Right lobe of liver (tissue), 4 donors: ENCODE measurements around the gene TMOD1.

Source experiments
- POLR2A ChIP-seq: fragments of 450-650 bp; IDR thresholded peaks from one replicate; pipeline ENCODE4 v1.6.1; 2017; ENCODE audit warnings: antibody characterized with exemption, mild to moderate bottlenecking
- TF ChIP-seq, protein P1 (sequence below), 4 donors: fragments of 200-600 bp in 3 of 4; fragments of 450-650 bp in 1 of 4; IDR thresholded peaks; one replicate each; pipeline versions ENCODE4 v1.5.1 to v1.8.0; 2016 to 2022; ENCODE audit warnings: antibody characterized with exemption in 4 of 4, mild to moderate bottlenecking in 2 of 4
- donor health status: DM: no; HTN: no; CAD: no.
- donor health status: DM: no; HTN: no; CAD: no.
- donor health status: DM: no; HTN: yes; CAD: no.

DNA sequence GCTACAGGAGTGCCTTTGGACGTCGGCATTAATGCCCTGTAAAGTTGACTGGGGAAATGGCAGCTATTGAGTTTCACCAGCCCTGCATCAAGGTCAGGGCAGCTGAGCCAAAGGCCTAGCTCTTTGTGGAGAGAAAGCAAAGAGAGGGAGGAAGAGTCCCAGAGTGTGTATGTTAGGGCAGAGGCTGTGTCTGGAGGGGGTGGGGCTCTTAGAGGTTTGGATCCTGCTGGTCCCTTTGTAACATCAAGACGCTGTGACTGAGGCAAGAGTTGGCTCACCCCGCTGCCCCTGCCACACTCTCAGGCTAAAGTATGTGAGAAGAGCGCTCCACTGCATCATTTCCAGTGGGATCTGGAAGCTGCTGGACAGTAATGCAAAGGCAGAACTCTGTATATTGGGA is 34.3 kb downstream of the TMOD1 start:
- TF ChIP-seq, protein P1, sequence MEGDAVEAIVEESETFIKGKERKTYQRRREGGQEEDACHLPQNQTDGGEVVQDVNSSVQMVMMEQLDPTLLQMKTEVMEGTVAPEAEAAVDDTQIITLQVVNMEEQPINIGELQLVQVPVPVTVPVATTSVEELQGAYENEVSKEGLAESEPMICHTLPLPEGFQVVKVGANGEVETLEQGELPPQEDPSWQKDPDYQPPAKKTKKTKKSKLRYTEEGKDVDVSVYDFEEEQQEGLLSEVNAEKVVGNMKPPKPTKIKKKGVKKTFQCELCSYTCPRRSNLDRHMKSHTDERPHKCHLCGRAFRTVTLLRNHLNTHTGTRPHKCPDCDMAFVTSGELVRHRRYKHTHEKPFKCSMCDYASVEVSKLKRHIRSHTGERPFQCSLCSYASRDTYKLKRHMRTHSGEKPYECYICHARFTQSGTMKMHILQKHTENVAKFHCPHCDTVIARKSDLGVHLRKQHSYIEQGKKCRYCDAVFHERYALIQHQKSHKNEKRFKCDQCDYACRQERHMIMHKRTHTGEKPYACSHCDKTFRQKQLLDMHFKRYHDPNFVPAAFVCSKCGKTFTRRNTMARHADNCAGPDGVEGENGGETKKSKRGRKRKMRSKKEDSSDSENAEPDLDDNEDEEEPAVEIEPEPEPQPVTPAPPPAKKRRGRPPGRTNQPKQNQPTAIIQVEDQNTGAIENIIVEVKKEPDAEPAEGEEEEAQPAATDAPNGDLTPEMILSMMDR (IDR thresholded peaks at IDR 0.05) = no peak
- TF ChIP-seq POLR2A = no peak
